Measurements from ENCODE around the gene TMEM8B. TPM values are rescaled to one million over a fixed set of nuclear protein-coding genes. Genes with fewer than 3 reads are reported as not detected.
A peak's percentile ranks its signal among the peaks of the same experiment; 100 is the strongest.

Gene TMEM8B
- total and polyA plus RNA-seq, 10 of the 15 experiments (the other 5 are each of a cell fraction or from before 2014, with no cell fraction given) = 0.19 to 7.6 (median 2.5) TPM

DNA sequence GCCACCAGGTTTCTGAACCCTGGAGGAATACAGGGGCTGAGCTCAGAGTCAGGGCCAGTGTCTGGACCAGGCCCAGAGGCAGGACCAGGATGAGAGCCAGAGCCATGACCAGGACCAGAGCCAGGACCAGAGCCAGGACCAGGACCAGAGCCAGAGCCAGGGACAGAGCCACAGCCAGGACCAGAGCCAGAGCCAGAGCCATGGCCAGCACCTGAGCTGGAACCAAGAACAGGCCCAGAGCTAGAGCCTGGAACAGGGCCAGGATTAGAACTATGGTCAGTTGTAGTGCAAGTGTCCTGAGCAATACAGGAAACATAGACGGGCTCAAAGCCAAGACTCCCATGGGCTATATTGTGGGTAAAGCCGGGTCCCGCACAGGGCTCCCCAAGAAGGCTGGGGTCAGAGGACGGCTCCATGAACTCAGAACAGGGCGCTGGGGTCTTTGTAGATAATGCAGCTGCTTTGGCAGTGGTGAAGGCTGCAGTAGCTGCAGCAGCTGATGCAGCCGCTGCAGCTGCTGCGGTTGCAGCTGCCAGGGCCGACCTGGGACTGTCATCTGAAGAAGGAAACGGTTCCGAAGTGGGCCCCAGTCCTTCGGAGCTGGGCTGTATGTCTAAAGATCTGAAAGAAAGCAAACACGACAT lies 17.5 kb upstream of the TMEM8B start:
- peak overlapping the region; percentile 99 for H2AFZ ChIP-seq (ENCODE audit: control insufficient read depth, low read depth, low read length)
- ChIA-PET CTCF (interaction anchor here (0.7 to 4.8 kb wide), 17 partner anchors 12 to 379 kb away, joined by 3 to 51 read pairs (median 4); partner anchors contain the start of genes CLTA, CREB3, FAM221B and TLN1), POLR2A (interaction anchor here (1.1 to 2.5 kb wide), 8 partner anchors 10 to 150 kb away, joined by 3 to 12 read pairs (median 4); partner anchors contain the start of genes CREB3, GBA2, RGP1 and TLN1)

More for the DNA sequence above, 17.5 kb upstream of the TMEM8B start:
- Histone ChIP-seq H3K79me2 (ENCODE audit: control insufficient read depth, insufficient read depth, low read length) (peaks cover 3% of the 10 kb centered on the region), H3K4me3 (peak overlapping the region; percentile 43; the same call in 1 of the 2 replicates), H3K27ac (ENCODE audit: control insufficient read depth, insufficient read depth) (peak overlapping the region; percentile 57), H3K4me2 (ENCODE audit: control insufficient read depth, insufficient read depth) (peak overlapping the region; percentile 98), H4K20me1 (ENCODE audit: control insufficient read depth, insufficient read depth) (no peaks in the 10 kb centered on the region), H3K36me3 (ENCODE audit: control insufficient read depth in 2 of 2, insufficient read depth in 2 of 2, low read length in 1 of 2) (peaks cover 5 to 13% of the 10 kb centered on the region in 2 experiments), H3K27me3 (replicated peaks in 1 of 2; ENCODE audit: control insufficient read depth in 2 of 2, insufficient read depth in 2 of 2, low read length in 1 of 2) (no peaks in the 10 kb centered on the region), H3K4me1 (ENCODE audit: control insufficient read depth, insufficient read depth, low read length) (peaks cover 33% of the 10 kb centered on the region), H3K9ac (ENCODE audit: control insufficient read depth, insufficient read depth, low read length) (peak overlapping the region; percentile 47), H3K9me3 (replicated peaks; ENCODE audit: control insufficient read depth, insufficient read depth, low read length) (no peaks in the 10 kb centered on the region)
- DNase-seq (ENCODE audit: low read depth, low spot score) = no peak
- ATAC-seq = no peak
- 8% methylated on average over 12 of the region's 12 CpGs for WGBS (ENCODE audit: insufficient coverage, insufficient replicate concordance, low lambda C conversion rate, missing lambda C conversion rate)
- TF ChIP-seq TCF12 (IDR thresholded peaks at IDR 0.05; ENCODE audit: low read depth, low read length) = peak; percentile 83
- TF ChIP-seq, protein P1, sequence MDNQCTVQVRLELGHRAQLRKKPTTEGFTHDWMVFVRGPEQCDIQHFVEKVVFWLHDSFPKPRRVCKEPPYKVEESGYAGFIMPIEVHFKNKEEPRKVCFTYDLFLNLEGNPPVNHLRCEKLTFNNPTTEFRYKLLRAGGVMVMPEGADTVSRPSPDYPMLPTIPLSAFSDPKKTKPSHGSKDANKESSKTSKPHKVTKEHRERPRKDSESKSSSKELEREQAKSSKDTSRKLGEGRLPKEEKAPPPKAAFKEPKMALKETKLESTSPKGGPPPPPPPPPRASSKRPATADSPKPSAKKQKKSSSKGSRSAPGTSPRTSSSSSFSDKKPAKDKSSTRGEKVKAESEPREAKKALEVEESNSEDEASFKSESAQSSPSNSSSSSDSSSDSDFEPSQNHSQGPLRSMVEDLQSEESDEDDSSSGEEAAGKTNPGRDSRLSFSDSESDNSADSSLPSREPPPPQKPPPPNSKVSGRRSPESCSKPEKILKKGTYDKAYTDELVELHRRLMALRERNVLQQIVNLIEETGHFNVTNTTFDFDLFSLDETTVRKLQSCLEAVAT (IDR thresholded peaks at IDR 0.05) = no peak
- 0 out of 2 replicates have a peak, but pooled peaks have one; percentile 7 for TF ChIP-seq FOXM1 (IDR thresholded peaks at IDR 0.05; ENCODE audit: low read depth, low read length)
- in situ Hi-C loops (cut with MboI) (loop anchor here (10.0 kb wide), 1 partner anchor 707 kb away; the partner anchor contains the start of gene STOML2), intact Hi-C loops (cut with micrococcal nuclease; ENCODE audit: unreplicated experiment) (loop anchor here (10.0 kb wide), 2 partner anchors 207 to 697 kb away; partner anchors contain the start of genes ATOSB and TESK1)
- SMC1A ChIA-PET (ENCODE audit: uncharacterized antibody, unreplicated experiment) = interaction anchor here (0.5 to 3.9 kb wide), 18 partner anchors 16 to 243 kb away, joined by 3 to 26 read pairs (median 4); partner anchors contain the start of genes CREB3, FAM221B, GBA2 and RGP1
- BruUV-seq (replicated peaks) = no TSS peak
- no peak for FAIRE-seq
- RAD21 ChIA-PET (ENCODE audit: unreplicated experiment) = interaction anchor here (0.6 to 1.9 kb wide), 13 partner anchors 14 to 344 kb away, joined by 3 to 10 read pairs (median 4); partner anchors contain the start of genes CCDC107, CREB3, FAM221B and RMRP

Measured in GM12878 (cell line).